ENCODE results near the gene RIMKLB. TPM values are rescaled to one million over a fixed set of nuclear protein-coding genes. Genes with fewer than 3 reads are reported as not detected.

Gene RIMKLB
- polyA plus RNA-seq, 1 of the 3 experiments (the other 2 are of a cell fraction): 24.5 TPM

DNA sequence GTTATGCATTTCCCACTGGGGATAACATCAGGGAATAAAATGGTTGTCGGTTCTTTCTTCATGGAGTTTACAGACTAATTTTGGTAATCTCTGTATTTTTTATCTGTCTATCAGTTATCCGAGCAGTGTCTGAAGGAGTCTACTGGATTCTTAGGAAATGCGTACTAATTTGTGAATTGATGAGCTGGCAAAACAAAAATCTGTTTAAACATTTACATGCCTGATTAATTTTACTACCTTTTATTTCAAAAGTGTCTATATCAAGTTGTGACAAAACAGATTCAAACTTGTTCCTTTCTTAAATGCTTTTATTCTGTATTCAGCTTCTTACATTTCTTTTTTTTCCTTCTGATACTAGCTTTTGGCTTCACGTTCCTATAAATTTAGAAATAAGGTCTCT, 4.4 kb downstream of the RIMKLB start:
- Histone ChIP-seq H3K79me2 (ENCODE audit: insufficient read depth) (peaks cover 83% of the 10 kb centered on the region), H3K27me3 (ENCODE audit: insufficient read depth) (no peaks in the 10 kb centered on the region), H3K4me2 (no peak overlapping the region), H4K20me1 (ENCODE audit: insufficient read depth) (peaks cover 25% of the 10 kb centered on the region), H3K9ac (no peak overlapping the region), H3K4me1 (ENCODE audit: control insufficient read depth in 1 of 2, insufficient read depth in 2 of 2, low read depth in 1 of 2, low read length in 1 of 2) (peaks cover 8 to 9% of the 10 kb centered on the region in 2 experiments; a peak in 2 of 4 replicates), H2AFZ (ENCODE audit: low read depth) (no peak overlapping the region), H3K9me3 (no peaks in the 10 kb centered on the region), H3K4me3 (ENCODE audit: low read depth in 2 of 2, low read length in 1 of 2) (no peak overlapping the region), H3K27ac (ENCODE audit: low read depth in 2 of 2, low read length in 1 of 2) (no peak overlapping the region), H3K36me3 (replicated peaks in 1 of 2; ENCODE audit: control insufficient read depth in 1 of 2, insufficient read depth in 2 of 2, low read length in 1 of 2) (peaks cover 6 to 13% of the 10 kb centered on the region in 2 experiments), H3F3A (replicated peaks; ENCODE audit: insufficient read depth) (peaks cover 1% of the 10 kb centered on the region), H3K9me2 (no peaks in the 10 kb centered on the region)
- CTCF ChIA-PET: interaction anchor here (1.0 to 1.2 kb wide), 2 partner anchors 20 to 79 kb away, joined by 3 read pairs; no protein-coding TSS in a partner anchor
- 95% methylated on average over 4 of the region's 4 CpGs for WGBS (ENCODE audit: low lambda C conversion rate)
- TF ChIP-seq RXRA (IDR thresholded peaks at IDR 0.05; ENCODE audit: borderline replicate concordance, low read depth) (no peak), SIN3A (IDR thresholded peaks at IDR 0.05; ENCODE audit: borderline replicate concordance, low read depth, low read length) (no peak), CHD2 (IDR thresholded peaks at IDR 0.05; ENCODE audit: low read length, partially characterized antibody) (no peak), FOSL2 (IDR thresholded peaks at IDR 0.05; ENCODE audit: borderline replicate concordance, low read depth) (no peak), TEAD4 (IDR thresholded peaks at IDR 0.05; ENCODE audit: borderline replicate concordance, insufficient read depth) (no peak), RAD21 (IDR thresholded peaks at IDR 0.05; ENCODE audit: low read length) (no peak)
- POLR2A ChIA-PET: no interaction called here
- no peak for DNase-seq

DNA sequence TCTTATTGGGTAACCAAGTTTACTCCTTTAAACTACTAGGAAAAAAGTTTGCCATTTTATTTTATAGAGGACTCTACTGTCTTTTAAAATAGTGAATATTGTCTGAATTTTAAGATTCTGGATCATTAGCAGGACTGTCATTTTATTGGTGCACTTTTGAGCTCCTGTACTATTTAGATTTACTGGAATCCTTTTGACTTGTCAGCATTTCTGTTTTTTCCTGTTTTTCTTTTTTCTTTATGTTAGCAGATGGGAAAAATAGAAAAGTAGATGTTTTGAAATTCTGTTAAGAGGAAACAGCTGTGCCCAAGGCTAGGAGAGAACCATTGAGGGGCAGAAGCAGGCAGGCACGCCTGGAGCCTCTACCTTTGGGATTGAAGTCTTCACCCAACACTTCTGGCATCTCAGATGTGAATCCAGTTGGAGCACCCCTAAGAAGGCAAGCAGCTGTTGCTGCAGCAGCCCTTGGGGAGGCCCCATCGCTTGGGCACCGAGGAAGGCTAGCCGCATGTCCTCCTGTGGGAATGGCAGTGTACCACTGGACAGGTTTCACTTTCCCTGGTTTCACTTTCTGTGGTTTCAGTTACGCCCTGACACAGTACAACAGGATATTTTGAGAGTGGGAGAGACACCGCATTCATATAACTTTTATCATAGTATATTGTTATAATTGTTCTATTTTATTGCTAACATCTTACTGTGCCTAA, 11.5 kb downstream of the RIMKLB start:
- CTCF ChIA-PET: no interaction called here
- H4K20me1 ChIP-seq (ENCODE audit: insufficient read depth): peaks cover 30% of the 10 kb centered on the region
- peak overlapping the region; percentile 41; the same call in 1 of the 2 replicates for H3K4me2 ChIP-seq
- TF ChIP-seq, protein P1, sequence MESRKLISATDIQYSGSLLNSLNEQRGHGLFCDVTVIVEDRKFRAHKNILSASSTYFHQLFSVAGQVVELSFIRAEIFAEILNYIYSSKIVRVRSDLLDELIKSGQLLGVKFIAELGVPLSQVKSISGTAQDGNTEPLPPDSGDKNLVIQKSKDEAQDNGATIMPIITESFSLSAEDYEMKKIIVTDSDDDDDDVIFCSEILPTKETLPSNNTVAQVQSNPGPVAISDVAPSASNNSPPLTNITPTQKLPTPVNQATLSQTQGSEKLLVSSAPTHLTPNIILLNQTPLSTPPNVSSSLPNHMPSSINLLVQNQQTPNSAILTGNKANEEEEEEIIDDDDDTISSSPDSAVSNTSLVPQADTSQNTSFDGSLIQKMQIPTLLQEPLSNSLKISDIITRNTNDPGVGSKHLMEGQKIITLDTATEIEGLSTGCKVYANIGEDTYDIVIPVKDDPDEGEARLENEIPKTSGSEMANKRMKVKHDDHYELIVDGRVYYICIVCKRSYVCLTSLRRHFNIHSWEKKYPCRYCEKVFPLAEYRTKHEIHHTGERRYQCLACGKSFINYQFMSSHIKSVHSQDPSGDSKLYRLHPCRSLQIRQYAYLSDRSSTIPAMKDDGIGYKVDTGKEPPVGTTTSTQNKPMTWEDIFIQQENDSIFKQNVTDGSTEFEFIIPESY (IDR thresholded peaks at IDR 0.05; ENCODE audit: borderline replicate concordance, low read depth): no peak
- TF ChIP-seq RXRA (IDR thresholded peaks at IDR 0.05; ENCODE audit: borderline replicate concordance, low read depth) (no peak), FOXM1 (IDR thresholded peaks at IDR 0.05; ENCODE audit: low read depth) (no peak), TAF1 (IDR thresholded peaks at IDR 0.05; ENCODE audit: borderline replicate concordance, low read depth, low read length) (no peak)
- no peaks in the 10 kb centered on the region for H3K9me3 ChIP-seq
- H3K79me2 ChIP-seq (ENCODE audit: insufficient read depth): peaks cover 78% of the 10 kb centered on the region
- H2AFZ ChIP-seq (ENCODE audit: low read depth): no peak overlapping the region
- POLR2A ChIA-PET: interaction anchor here (0.6 kb wide), 1 partner anchor 11 kb away, joined by 3 read pairs; the partner anchor contains the start of gene RIMKLB
- no peaks in the 10 kb centered on the region for H3K27me3 ChIP-seq (ENCODE audit: insufficient read depth)
- no peak overlapping the region for H3K9ac ChIP-seq
- WGBS (ENCODE audit: low lambda C conversion rate): 97% methylated on average over 4 of the region's 6 CpGs
- no peak overlapping the region for H3K4me3 ChIP-seq (ENCODE audit: low read depth in 2 of 2, low read length in 1 of 2)
- H3K36me3 ChIP-seq (replicated peaks in 1 of 2; ENCODE audit: control insufficient read depth in 1 of 2, insufficient read depth in 2 of 2, low read length in 1 of 2): peaks cover 0 to 5% of the 10 kb centered on the region in 2 experiments
- no peaks in the 10 kb centered on the region for H3K9me2 ChIP-seq
- H3K4me1 ChIP-seq (ENCODE audit: control insufficient read depth in 1 of 2, insufficient read depth in 2 of 2, low read depth in 1 of 2, low read length in 1 of 2): peaks cover 6 to 11% of the 10 kb centered on the region in 2 experiments; a peak in 2 of 4 replicates
- no peak for DNase-seq
- no peaks in the 10 kb centered on the region for H3F3A ChIP-seq (replicated peaks; ENCODE audit: insufficient read depth)
- no peak overlapping the region for H3K27ac ChIP-seq (ENCODE audit: low read depth in 2 of 2, low read length in 1 of 2)
